ENCODE data around the gene MYORG.
"Not testable (repeated sequence)": the region's sequence is repeated elsewhere in the genome, so short reads cannot be mapped to it uniquely, and the experiment has no call there.

The MYORG gene

GRCh38 chr9:34384368-34385165, 7.9 kb upstream of the MYORG start:
- no peak for DNase-seq

GRCh38 chr9:34383904-34384303, 7.2 kb upstream of the MYORG start:
- DNase-seq = no peak

DNA sequence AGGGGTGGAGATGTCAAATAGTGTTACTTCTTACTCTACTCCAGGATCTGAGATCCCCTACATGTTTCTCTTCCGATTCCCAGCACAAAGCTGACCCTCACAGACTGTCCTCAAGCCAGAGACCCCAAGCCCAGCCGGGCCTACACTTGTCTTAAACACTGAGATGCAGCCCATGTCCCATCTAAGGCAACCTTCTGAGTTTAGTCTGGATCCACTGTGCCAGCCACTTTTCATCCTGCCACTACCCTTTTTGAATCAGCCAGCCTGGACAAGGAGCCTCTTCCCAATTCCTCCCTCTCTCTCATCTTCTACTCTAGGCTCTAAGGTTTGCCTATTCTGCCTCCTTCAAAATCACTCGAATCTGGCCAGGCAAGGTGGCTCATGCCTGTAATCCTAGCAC, 6.2 kb upstream of the MYORG start:
- DNase-seq = no peak

DNA sequence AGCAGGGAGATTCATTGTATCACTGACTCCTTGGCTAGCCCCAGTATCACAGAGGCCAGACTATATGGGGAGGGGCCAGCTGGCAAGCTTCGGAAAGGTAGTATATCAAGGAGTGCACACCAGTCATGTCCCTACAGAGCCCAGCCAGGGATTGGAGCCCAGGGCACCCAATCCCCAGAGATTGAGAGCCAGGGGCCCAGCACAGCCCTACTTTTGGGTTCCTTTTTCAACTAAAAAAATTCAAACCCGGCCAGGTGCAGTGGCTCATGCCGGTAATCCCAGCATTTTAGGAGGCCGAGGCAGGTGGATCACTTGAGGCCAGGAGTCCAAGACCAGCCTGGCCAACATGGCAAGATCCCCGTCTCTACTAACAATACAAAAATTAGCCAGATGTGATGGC, 5.4 kb upstream of the MYORG start:
- no peak for DNase-seq

- peak; percentile 11 for DNase-seq
Observed at GRCh38 chr9:34381323-34381722, 4.6 kb upstream of the MYORG start.

- peak; percentile 82 for DNase-seq
Observed at GRCh38 chr9:34380511-34381315, 4.0 kb upstream of the MYORG start.

DNA sequence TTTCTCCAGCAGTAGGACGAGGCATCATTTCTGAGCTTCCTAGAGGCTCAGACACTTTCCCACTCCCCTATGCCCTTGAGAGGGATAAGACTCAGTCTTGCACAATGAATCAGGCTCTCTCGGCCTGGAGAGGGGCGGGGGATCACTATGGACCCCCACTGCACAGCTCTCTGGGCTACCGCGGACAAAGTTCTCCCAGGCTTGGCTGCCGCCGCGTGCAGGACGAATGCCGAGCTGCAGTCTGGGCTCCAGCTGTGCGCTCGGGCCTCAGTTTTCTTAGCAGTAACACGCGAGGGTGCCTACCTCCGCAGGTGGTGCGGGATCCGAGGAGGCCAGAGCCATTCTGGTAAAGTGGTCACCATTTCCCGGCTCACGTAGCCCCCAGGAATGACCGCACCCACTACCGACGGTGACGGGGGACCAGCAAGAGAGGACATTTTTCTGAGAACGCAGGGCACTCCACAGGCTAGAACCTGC, 3.4 kb upstream of the MYORG start:
- no peak for DNase-seq

DNA sequence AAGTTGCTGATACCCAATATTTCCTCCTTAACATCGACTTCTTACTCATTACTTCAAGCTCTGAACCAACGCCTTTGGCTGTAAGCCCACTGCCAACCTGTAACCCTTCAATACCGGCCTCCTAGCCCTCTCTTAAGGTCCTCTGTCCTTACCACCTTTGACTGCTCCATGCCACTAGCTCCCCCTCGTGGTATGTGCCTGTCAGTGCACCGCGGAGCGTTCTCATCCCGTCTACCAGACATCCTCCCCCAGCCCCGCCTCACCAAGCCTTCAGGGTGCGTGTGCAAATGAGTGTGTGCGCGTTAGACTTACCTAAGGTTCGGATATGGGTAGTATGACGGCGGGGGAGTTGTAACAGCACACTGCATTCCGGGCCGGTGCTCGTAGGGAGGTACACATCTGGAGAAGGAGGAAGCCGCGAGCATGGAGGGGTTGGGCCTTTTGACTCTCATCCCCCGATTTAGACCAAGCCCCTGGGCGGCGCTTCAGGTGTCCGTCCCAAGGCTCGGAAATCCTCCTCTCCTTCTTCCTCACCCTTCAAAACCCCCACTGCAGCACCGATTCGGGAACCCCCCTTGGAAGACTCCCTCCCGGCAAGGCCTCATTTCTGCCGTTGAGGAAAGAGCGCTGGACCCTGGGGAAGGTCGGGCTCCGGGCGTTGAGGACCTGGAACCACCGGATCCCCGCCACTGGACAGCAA, 2.8 kb upstream of the MYORG start:
- DNase-seq = peak; percentile 92

DNA sequence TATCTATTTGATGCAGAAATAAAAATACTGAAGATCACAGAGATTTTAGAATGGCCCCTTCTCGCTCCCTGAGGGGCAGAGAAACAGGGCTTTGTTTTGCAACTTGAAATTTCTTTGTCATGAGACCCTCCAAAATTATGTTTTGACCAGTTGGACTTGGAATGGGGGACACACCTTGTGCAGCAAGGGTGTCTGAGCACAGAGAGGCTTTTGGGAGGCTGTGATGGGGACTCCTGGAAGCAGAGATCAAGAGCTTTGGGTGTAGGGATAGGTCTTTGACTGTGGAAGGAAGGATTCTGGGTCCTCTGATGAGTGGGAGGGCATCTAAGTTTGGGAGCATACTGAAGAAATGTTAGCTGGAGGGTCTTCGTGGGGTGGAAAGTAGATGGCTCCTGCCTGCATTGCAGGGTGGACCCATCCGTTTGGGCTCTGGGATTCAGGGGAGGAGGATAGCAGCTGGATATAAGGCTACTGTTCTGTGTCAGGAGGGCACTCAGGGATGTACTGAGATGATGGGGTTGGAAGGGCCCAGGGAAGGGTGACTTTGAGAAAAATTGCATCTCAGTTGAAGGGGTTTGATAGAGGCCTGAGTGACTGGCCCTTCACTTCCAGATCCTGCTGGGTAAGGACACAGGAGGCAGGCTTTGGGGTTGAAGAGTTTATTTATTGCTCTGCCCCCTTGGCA, 1.8 kb upstream of the MYORG start:
- no peak for DNase-seq

DNA sequence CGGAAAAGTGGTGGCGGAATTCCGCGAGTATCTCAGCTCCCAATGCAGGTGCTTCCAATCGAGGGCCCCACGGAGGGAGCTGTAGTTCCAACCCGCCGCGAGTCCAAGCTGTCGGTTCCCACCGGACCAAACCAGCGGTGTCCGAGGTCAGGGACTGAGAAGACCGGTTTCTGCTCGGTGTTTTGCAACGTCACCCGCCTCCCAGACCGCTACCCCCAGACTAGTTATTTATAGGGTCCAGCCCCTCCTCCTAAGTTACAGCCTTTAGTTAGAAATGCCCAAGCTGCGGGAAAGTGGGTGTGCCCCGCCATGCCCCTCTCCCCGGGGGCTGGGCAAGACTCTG, 677 bp upstream of the MYORG start:
- DNase-seq = no peak

DNA sequence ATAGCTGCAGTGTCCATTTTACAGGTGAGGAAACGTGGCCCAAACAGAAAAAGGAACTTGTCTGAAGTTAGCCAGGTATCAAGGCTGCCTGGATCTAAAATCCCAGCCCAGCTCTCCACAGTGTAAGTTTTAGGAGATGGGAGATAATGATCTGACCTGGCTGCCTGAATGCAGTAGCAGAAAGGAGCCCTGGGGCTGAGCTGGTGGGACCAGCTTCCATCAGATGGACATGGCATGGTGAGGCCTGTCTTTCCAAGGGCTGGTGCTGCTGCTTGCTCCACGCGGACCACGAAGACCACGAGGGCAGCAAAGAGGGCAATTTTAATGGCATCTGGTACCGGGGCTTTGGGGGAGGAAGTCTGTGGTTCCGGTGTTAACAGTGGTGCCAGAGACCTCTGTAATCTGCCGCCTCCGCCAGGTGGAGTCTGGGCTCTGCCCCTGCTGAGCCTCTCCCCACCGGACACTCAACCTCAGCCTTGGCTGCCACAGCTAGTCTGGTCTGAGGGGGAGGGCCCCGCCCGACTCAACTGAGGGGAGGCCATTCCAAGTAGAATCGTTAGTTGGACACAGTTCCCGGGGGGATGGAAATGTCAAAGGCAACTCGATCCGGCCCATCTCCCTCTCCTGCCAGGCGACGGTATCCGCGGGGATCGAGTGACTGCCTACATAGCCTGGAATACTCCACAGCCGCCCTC, 650 bp downstream of the MYORG start:
- DNase-seq = peak; percentile 69

DNA sequence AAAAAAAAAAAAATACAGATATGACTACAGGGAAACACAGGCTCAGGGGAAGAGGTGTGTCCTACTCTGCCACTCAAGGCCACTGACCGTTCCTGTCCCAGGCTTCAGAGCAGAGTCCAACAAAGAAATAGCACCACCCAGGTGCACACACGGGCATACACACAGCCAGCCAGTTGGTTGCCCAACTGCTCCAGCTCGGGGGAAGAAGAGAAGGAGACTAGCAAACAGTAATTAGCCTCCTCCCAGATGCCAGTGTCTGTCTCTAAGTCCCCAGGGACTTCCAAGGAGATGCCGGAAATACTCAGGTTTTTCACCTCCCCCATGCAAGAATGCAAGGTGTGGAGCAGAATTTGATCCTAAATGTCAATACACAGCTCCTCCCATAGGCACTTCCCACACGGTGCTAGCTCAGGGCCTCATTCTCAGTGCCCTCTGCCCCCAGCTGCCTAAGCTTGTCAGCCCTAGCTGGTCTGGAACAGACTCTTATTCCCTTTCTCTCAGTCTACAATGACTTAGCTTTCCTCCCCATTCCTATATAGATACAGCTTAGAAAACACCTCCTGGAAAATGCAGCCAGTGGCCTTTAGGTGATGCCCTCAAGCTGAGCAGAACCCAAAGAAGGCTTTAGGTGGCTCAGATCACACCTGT, 1.7 kb downstream of the MYORG start:
- DNase-seq = no peak

- DNase-seq = no peak
Observed at GRCh38 chr9:34374339-34374738, 2.4 kb downstream of the MYORG start.

GRCh38 chr9:34373749-34374148, 2.9 kb downstream of the MYORG start:
- DNase-seq = no peak

GRCh38 chr9:34372467-34373011, 4.2 kb downstream of the MYORG start:
- no peak for DNase-seq

DNA sequence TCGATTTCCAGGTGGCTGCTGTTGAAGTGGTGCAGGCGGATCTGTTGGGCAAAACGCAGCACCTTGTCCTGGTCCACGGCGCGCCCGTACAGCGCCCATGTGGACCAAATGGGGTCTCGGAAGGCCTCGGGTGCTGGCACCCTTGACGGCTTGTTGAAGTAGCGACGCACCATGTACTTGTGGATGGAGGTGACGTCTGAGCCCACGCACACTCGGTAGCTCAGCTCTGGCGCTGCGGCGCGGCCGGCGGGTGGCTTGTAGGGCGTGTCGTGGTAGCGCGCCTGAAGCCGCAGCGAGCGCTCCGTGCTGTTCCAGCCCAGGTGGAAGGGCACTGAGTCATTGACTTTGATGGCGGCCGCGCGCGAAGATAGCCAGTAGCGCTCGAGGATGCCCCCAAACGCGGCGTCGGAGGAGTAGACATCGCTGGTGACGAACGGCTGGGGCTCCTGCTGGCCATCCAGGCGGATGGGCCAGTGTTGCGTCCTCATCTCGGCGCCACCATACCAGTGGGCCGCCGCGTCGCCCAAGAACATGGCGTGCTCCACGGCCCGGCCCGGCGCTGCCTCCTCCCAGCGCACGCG, 4.7 kb downstream of the MYORG start:
- DNase-seq = no peak

- peak; percentile 40 for DNase-seq
Observed at GRCh38 chr9:34370970-34371880, 5.5 kb downstream of the MYORG start.

DNA sequence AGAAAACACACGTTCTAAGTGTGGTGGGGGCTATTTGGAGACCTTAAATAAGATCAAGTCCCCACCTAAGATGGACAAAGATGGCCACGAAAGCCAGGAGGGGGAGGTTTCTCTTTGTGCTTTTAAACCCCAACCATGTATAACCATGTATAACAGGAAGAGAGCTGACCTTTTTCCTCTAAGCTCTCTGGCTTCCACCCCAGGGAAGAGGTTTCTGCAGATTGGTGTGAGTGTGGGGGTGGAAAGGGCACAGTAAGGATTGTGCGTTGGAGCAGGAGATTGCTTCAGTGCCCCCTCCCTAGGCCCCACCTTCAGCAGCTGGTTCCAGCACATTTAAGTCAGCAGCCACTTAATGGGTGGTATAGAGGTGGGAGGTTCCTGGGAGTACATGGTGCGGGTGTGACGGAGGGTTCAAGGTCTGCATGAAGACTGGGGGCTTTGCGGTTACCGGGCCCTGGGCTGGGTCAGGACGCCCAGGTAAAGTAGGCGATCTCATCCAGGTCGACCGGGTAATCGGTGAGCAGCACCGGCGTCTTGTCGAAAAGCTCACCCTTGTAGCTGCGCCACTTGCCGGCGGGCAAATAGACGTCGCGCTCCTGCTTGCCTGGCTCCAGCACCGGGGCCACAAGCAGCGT, 6.2 kb downstream of the MYORG start:
- no peak for DNase-seq

DNA sequence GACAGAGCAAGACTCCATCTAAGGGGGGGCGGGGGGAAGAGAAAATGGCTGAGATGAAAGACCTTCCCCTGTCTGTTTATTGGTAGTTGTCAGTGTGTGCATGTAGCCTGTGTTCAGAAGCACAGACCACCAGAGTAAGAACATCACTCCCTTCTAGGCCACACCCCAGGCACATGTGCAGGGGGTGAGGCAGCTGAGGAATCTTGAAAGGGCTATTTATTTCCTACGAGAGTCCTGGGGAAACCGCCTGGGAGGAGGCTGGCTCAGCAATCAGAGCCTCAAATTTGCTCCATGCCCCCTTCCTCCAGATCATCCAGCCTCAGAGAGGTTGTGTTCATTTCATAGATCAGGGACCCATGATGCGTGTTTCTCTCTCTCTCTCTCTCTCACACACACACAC, 7.1 kb downstream of the MYORG start:
- no peak for DNase-seq

- not testable (repeated sequence) for DNase-seq
Observed at GRCh38 chr9:34368796-34369195, 7.9 kb downstream of the MYORG start.

All from CD4-positive, alpha-beta T cell treated with Interleukin-12 subunit alpha and Interleukin-12 subunit beta, for 1 hour (primary cell).